Measurements from ENCODE around the gene ANGPTL5.

Gene ANGPTL5

GRCh38 chr11:101867951-101868350, 48.4 kb downstream of the ANGPTL5 start:
- 67% methylated on average over 2 of the region's 2 CpGs for WGBS

DNA sequence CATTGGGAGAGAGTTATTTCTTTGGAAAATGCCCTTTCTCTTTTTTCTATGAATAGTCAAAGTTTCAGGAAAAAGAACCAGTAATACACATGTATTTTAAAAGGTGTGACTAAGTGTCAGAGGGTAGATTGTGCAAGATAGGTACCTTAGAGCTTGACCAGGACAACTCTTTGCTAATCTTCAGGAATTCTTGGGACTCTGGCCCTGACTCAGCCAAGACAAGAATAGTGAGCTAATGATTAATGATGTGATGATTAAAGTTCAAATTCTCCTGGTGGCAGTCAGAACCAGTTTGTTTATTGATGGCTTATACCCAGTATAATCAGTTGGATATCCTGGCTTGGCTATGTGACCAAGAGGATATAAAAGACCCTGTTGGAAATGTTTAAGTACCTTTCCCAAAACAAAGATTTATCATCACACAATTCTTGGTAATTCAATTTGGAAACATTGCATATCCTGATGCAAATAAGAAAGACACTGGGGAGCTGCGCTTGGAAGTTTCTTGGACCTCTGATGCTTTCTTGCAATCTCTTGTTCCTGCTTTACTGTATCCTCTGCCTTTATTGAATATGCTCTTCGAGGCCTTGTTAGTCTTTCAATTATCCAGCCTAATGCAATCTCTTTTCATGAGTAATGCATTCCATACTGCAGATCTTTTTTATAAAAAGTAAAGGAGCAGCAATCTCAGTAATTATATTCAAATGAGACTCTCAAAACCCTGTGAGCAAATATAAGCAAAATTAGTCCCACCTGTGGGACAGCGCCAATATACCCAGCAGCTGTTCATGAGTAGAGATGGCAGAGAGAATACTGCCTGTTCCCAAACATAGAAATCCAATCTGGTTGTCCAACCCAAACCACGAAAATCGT, 49.5 kb downstream of the ANGPTL5 start:
- Histone ChIP-seq H3K4me1 (ENCODE audit: control insufficient read depth, insufficient read depth, low read depth, low read length) (no peaks in the 10 kb centered on the region), H4K91ac (ENCODE audit: low read length) (no peak overlapping the region), H3K4ac (ENCODE audit: low read depth in 1 of 2, low read length in 2 of 2) (no peak overlapping the region), H3K9ac (ENCODE audit: low read length) (peak overlapping the region; percentile 11), H3K18ac (ENCODE audit: low read depth in 1 of 2, low read length in 2 of 2) (no peak overlapping the region), H2AK5ac (ENCODE audit: low read length, severe bottlenecking) (no peak overlapping the region), H3K4me3 (ENCODE audit: insufficient read depth in 1 of 2, low read depth in 1 of 2, low read length in 2 of 2) (no peak overlapping the region), H2BK15ac (ENCODE audit: low read depth, poor library complexity, severe bottlenecking) (no peak overlapping the region), H3K9me3 (ENCODE audit: control insufficient read depth, low read length) (peaks cover 7% of the 10 kb centered on the region), H3K79me1 (replicated peaks; ENCODE audit: low read length, poor library complexity, severe bottlenecking) (no peaks in the 10 kb centered on the region), H3K14ac (ENCODE audit: low read length in 2 of 2) (no peak overlapping the region), H3K27ac (ENCODE audit: low read length, poor library complexity, severe bottlenecking) (peak overlapping the region; percentile 93), H2BK5ac (ENCODE audit: low read depth, low read length, poor library complexity, severe bottlenecking) (no peak overlapping the region), H2BK120ac (ENCODE audit: low read depth, low read length) (no peak overlapping the region), H3K36me3 (ENCODE audit: control insufficient read depth in 1 of 2, insufficient read depth in 2 of 2, low read depth in 1 of 2, low read length in 2 of 2) (no peaks in the 10 kb centered on the region), H2AFZ (ENCODE audit: low read depth, low read length) (no peak overlapping the region), H3K4me2 (ENCODE audit: low read length, poor library complexity, severe bottlenecking) (no peak overlapping the region), H2BK12ac (ENCODE audit: low read length in 2 of 2) (no peak overlapping the region), H3K27me3 (ENCODE audit: control insufficient read depth in 1 of 2, insufficient read depth in 1 of 2, low read length in 2 of 2) (no peaks in the 10 kb centered on the region), H3K23ac (ENCODE audit: low read length in 2 of 2) (no peak overlapping the region), H4K8ac (ENCODE audit: low read length) (no peak overlapping the region)
- WGBS = 88% methylated on average over 2 of the region's 5 CpGs
- DNase-seq = peak; percentile 64

More at GRCh38 chr11:101867951-101868350, 48.4 kb downstream of the ANGPTL5 start:
- H2BK120ac ChIP-seq (ENCODE audit: low read depth, low read length) = no peak overlapping the region
- no peak overlapping the region for H3K4ac ChIP-seq (ENCODE audit: low read depth in 1 of 2, low read length in 2 of 2)
- no peak overlapping the region for H3K4me3 ChIP-seq (ENCODE audit: insufficient read depth in 1 of 2, low read depth in 1 of 2, low read length in 2 of 2)
- H3K9ac ChIP-seq (ENCODE audit: low read length) = no peak overlapping the region
- no peak overlapping the region for H3K23ac ChIP-seq (ENCODE audit: low read length in 2 of 2)
- no peaks in the 10 kb centered on the region for H3K4me1 ChIP-seq (ENCODE audit: control insufficient read depth, insufficient read depth, low read depth, low read length)
- H2BK5ac ChIP-seq (ENCODE audit: low read depth, low read length, poor library complexity, severe bottlenecking) = no peak overlapping the region
- H3K79me1 ChIP-seq (replicated peaks; ENCODE audit: low read length, poor library complexity, severe bottlenecking) = no peaks in the 10 kb centered on the region
- no peak overlapping the region for H2AK5ac ChIP-seq (ENCODE audit: low read length, severe bottlenecking)
- H2BK15ac ChIP-seq (ENCODE audit: low read depth, poor library complexity, severe bottlenecking) = no peak overlapping the region
- peak overlapping the region; percentile 93 for H3K27ac ChIP-seq (ENCODE audit: low read length, poor library complexity, severe bottlenecking)
- no peak overlapping the region for H3K4me2 ChIP-seq (ENCODE audit: low read length, poor library complexity, severe bottlenecking)
- H4K91ac ChIP-seq (ENCODE audit: low read length) = no peak overlapping the region
- peaks cover 7% of the 10 kb centered on the region for H3K9me3 ChIP-seq (ENCODE audit: control insufficient read depth, low read length)
- H2AFZ ChIP-seq (ENCODE audit: low read depth, low read length) = no peak overlapping the region
- H3K36me3 ChIP-seq (ENCODE audit: control insufficient read depth in 1 of 2, insufficient read depth in 2 of 2, low read depth in 1 of 2, low read length in 2 of 2) = no peaks in the 10 kb centered on the region
- no peak overlapping the region for H4K8ac ChIP-seq (ENCODE audit: low read length)
- no peak overlapping the region for H3K18ac ChIP-seq (ENCODE audit: low read depth in 1 of 2, low read length in 2 of 2)
- no peak overlapping the region for H2BK12ac ChIP-seq (ENCODE audit: low read length in 2 of 2)
- no peaks in the 10 kb centered on the region for H3K27me3 ChIP-seq (ENCODE audit: control insufficient read depth in 1 of 2, insufficient read depth in 1 of 2, low read length in 2 of 2)
- H3K14ac ChIP-seq (ENCODE audit: low read length in 2 of 2) = no peak overlapping the region
- no peak for DNase-seq

DNA sequence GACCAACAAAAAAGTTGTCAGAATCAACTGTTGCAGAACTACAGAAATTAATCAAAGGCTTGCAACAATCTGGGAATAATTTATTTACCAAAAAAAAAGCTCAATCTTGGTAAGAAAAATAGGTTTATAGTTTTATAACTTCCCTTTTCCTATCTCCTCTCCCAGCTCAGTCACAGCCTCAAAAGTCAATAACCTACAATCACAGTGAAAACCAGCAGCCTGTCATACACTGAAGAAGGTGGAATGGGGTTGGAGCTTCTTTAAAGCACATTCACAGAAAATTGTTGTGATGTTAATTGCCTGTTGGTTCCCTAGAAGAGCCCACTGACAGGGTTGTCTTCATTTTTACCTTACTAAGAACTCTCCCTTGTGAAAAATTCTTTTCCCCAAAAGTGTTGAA, 52.2 kb downstream of the ANGPTL5 start:
- Histone ChIP-seq H3K36me3 (ENCODE audit: control insufficient read depth in 1 of 2, insufficient read depth in 2 of 2, low read depth in 1 of 2, low read length in 2 of 2) (no peaks in the 10 kb centered on the region), H3K79me1 (replicated peaks; ENCODE audit: low read length, poor library complexity, severe bottlenecking) (no peaks in the 10 kb centered on the region), H3K4me2 (ENCODE audit: low read length, poor library complexity, severe bottlenecking) (no peak overlapping the region), H2AK5ac (ENCODE audit: low read length, severe bottlenecking) (peak overlapping the region; percentile 74), H3K4ac (ENCODE audit: low read depth in 1 of 2, low read length in 2 of 2) (no peak overlapping the region), H2BK15ac (ENCODE audit: low read depth, poor library complexity, severe bottlenecking) (no peak overlapping the region), H3K14ac (ENCODE audit: low read length in 2 of 2) (no peak overlapping the region), H2BK120ac (ENCODE audit: low read depth, low read length) (no peak overlapping the region), H3K4me3 (ENCODE audit: insufficient read depth in 1 of 2, low read depth in 1 of 2, low read length in 2 of 2) (no peak overlapping the region), H3K23ac (ENCODE audit: low read length in 2 of 2) (no peak overlapping the region), H3K27ac (ENCODE audit: low read length, poor library complexity, severe bottlenecking) (peak overlapping the region; percentile 57), H3K9ac (ENCODE audit: low read length) (no peak overlapping the region), H3K4me1 (ENCODE audit: control insufficient read depth, insufficient read depth, low read depth, low read length) (no peaks in the 10 kb centered on the region), H2BK5ac (ENCODE audit: low read depth, low read length, poor library complexity, severe bottlenecking) (no peak overlapping the region), H2BK12ac (ENCODE audit: low read length in 2 of 2) (no peak overlapping the region), H4K8ac (ENCODE audit: low read length) (no peak overlapping the region), H3K18ac (ENCODE audit: low read depth in 1 of 2, low read length in 2 of 2) (no peak overlapping the region), H2AFZ (ENCODE audit: low read depth, low read length) (no peak overlapping the region), H4K91ac (ENCODE audit: low read length) (no peak overlapping the region), H3K27me3 (ENCODE audit: control insufficient read depth in 1 of 2, insufficient read depth in 1 of 2, low read length in 2 of 2) (no peaks in the 10 kb centered on the region), H3K9me3 (ENCODE audit: control insufficient read depth, low read length) (peaks cover 7% of the 10 kb centered on the region)
- no peak for DNase-seq

DNA sequence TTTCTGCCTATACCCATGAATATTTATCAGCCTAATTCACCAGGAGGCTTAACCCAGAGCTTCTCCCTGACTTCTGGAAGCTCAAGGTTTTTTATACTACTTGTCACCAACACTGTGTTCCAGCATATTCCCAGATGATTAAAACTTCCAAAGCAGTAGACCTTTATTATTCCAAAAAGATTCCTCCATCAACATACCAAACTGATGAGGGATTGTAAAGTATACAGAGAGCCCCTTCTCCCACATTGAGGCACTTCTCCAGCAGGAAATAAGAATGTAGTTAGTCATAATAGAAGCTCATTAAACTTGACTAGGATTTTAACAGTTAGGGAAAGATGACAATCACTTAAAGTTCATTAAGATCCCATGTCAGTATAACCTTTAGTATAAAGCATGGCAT, 53.0 kb downstream of the ANGPTL5 start:
- no peaks in the 10 kb centered on the region for H3K4me1 ChIP-seq (ENCODE audit: control insufficient read depth, insufficient read depth, low read depth, low read length)
- no peaks in the 10 kb centered on the region for H3K36me3 ChIP-seq (ENCODE audit: control insufficient read depth in 1 of 2, insufficient read depth in 2 of 2, low read depth in 1 of 2, low read length in 2 of 2)
- H4K91ac ChIP-seq (ENCODE audit: low read length) = no peak overlapping the region
- H3K9me3 ChIP-seq (ENCODE audit: control insufficient read depth, low read length) = peaks cover 7% of the 10 kb centered on the region
- no peak overlapping the region for H3K23ac ChIP-seq (ENCODE audit: low read length in 2 of 2)
- H2BK5ac ChIP-seq (ENCODE audit: low read depth, low read length, poor library complexity, severe bottlenecking) = no peak overlapping the region
- H2AFZ ChIP-seq (ENCODE audit: low read depth, low read length) = no peak overlapping the region
- H3K4me2 ChIP-seq (ENCODE audit: low read length, poor library complexity, severe bottlenecking) = no peak overlapping the region
- no peak overlapping the region for H4K8ac ChIP-seq (ENCODE audit: low read length)
- no peak overlapping the region for H2AK5ac ChIP-seq (ENCODE audit: low read length, severe bottlenecking)
- H3K18ac ChIP-seq (ENCODE audit: low read depth in 1 of 2, low read length in 2 of 2) = no peak overlapping the region
- peak overlapping the region; percentile 97 for H3K27ac ChIP-seq (ENCODE audit: low read length, poor library complexity, severe bottlenecking)
- H3K14ac ChIP-seq (ENCODE audit: low read length in 2 of 2) = no peak overlapping the region
- no peak overlapping the region for H3K4me3 ChIP-seq (ENCODE audit: insufficient read depth in 1 of 2, low read depth in 1 of 2, low read length in 2 of 2)
- H3K27me3 ChIP-seq (ENCODE audit: control insufficient read depth in 1 of 2, insufficient read depth in 1 of 2, low read length in 2 of 2) = no peaks in the 10 kb centered on the region
- peak; percentile 49 for DNase-seq
- H3K9ac ChIP-seq (ENCODE audit: low read length) = peak overlapping the region; percentile 61
- no peak overlapping the region for H2BK12ac ChIP-seq (ENCODE audit: low read length in 2 of 2)
- H3K4ac ChIP-seq (ENCODE audit: low read depth in 1 of 2, low read length in 2 of 2) = no peak overlapping the region
- H3K79me1 ChIP-seq (replicated peaks; ENCODE audit: low read length, poor library complexity, severe bottlenecking) = no peaks in the 10 kb centered on the region
- H2BK15ac ChIP-seq (ENCODE audit: low read depth, poor library complexity, severe bottlenecking) = no peak overlapping the region
- H2BK120ac ChIP-seq (ENCODE audit: low read depth, low read length) = no peak overlapping the region

Data from mesenchymal stem cell (in vitro differentiated cells and primary cell).